K562 (cell line): ENCODE measurements around the gene CLCN1.

Source experiments
- CEBPB ChIP-seq: fragments of 450-650 bp; IDR thresholded peaks from 2 replicates; pipeline ENCODE4 v1.6.1; 2016; ENCODE audit warnings: missing genetic modification characterization, missing compliant biosample characterization
- MYC ChIP-seq, 2 experiments: fragments of 250-450 bp in 1 of 2; sonication (Bioruptor Pico) in 1 of 2; IDR thresholded peaks; 2 replicates each; pipeline versions ENCODE4 v1.5.1 to v1.6.1; 2012 to 2021; ENCODE audit warnings: low read depth in 2 of 2, borderline replicate concordance in 1 of 2, improper control_type of control experiment in 1 of 2, low read length in 1 of 2, mild to moderate bottlenecking in 1 of 2, moderate library complexity in 1 of 2
- SIN3A ChIP-seq, 2 experiments: fragments of 150-350 bp in 1 of 2; IDR thresholded peaks; 2 replicates each; pipeline ENCODE4 v1.6.1; 2011 to 2016; ENCODE audit warnings: borderline replicate concordance in 2 of 2, low read depth in 2 of 2, low read length in 2 of 2, mild to moderate bottlenecking in 2 of 2, moderate library complexity in 2 of 2; ENCODE audit not compliant: control insufficient read depth in 1 of 2
- ZBTB7A ChIP-seq: IDR thresholded peaks from 2 replicates; pipeline ENCODE4 v1.6.1; 2011; ENCODE audit warnings: low read depth, mild to moderate bottlenecking, low read length, moderate library complexity, borderline replicate concordance; ENCODE audit not compliant: control insufficient read depth
- ZKSCAN1 ChIP-seq: fragments of 150-350 bp; IDR thresholded peaks from 2 replicates; pipeline ENCODE4 v1.6.1; 2016; ENCODE audit warnings: low read depth, low read length

DNA sequence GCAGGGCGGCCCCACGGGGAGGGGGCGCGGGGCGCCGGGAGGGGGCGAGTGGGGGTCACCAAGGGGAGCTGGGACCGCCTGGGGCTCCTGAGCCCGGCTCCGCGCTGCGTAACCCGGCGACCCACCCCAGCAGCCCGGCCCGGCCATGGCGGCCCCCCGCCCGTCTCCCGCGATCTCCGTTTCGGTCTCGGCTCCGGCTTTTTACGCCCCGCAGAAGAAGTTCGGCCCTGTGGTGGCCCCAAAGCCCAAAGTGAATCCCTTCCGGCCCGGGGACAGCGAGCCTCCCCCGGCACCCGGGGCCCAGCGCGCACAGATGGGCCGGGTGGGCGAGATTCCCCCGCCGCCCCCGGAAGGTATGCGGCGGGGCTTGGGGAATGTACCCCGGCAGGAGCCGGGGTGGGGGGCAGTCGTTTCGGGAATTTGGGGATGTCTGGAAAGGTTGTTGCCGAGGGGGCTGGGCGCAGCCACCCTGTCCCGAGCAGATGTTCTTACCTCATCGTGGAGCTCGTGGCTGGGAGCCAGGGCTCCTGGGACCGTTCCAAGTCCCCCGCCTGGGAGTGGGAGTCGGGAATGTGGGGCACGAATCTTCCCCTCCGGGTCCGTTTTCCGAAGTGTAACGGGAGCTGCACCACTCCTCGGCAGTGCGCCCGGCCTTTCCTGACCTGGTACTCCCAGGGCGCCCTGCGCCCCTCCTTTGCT lies 65.7 kb downstream of the CLCN1 start:
- TF ChIP-seq ZKSCAN1 (no peak), MYC (IDR thresholded peaks at IDR 0.05; ENCODE audit: low read depth, low read length) (no peak), MYC (CRISPR knock-in tag; IDR thresholded peaks at IDR 0.05; ENCODE audit: borderline replicate concordance, low read depth) (no peak), ZBTB7A (peak; percentile 33; the same call in 1 of the 2 replicates), CEBPB (tag) (no peak), SIN3A (IDR thresholded peaks at IDR 0.05; ENCODE audit: borderline replicate concordance in 2 of 2, control insufficient read depth in 1 of 2, low read depth in 2 of 2, low read length in 2 of 2) (no peak)
